AG10803 (cell line): ENCODE data around the gene CCDC12.

Experiments
- DNase-seq: peaks from one replicate; pipeline ENCODE4 v3.0.0; 2010; ENCODE audit warnings: low read depth
- H3K4me3 ChIP-seq: 2 replicates; pipeline ENCODE4 v1.5.1; 2011; ENCODE audit warnings: mild to moderate bottlenecking, low read length, control low read depth
- TF ChIP-seq, protein P1 (sequence below): conservative IDR thresholded peaks from 2 replicates; pipeline ENCODE4 v1.5.1; 2011; ENCODE audit warnings: mild to moderate bottlenecking, low read length, control low read depth, inconsistent platforms

The CCDC12 gene

DNA sequence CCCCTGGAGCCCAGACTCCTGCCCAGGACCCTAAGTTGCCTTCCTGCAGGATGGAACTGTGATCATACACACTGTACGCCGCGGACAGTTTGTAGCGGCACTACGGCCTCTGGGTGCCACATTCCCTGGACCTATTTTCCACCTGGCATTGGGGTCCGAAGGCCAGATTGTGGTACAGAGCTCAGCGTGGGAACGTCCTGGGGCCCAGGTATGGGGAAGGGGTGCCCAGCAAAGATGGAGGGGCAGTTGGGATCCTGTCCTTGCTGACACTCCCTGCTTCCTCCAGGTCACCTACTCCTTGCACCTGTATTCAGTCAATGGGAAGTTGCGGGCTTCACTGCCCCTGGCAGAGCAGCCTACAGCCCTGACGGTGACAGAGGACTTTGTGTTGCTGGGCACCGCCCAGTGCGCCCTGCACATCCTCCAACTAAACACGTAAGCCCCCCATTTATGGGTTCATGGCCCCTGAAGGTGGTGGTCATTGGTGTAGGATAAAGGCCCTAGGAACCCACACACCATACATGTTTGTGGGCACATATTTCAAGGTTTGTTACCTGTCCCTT is 31.8 kb upstream of the CCDC12 start:
- no peak overlapping the region for H3K4me3 ChIP-seq
- TF ChIP-seq, protein P1, sequence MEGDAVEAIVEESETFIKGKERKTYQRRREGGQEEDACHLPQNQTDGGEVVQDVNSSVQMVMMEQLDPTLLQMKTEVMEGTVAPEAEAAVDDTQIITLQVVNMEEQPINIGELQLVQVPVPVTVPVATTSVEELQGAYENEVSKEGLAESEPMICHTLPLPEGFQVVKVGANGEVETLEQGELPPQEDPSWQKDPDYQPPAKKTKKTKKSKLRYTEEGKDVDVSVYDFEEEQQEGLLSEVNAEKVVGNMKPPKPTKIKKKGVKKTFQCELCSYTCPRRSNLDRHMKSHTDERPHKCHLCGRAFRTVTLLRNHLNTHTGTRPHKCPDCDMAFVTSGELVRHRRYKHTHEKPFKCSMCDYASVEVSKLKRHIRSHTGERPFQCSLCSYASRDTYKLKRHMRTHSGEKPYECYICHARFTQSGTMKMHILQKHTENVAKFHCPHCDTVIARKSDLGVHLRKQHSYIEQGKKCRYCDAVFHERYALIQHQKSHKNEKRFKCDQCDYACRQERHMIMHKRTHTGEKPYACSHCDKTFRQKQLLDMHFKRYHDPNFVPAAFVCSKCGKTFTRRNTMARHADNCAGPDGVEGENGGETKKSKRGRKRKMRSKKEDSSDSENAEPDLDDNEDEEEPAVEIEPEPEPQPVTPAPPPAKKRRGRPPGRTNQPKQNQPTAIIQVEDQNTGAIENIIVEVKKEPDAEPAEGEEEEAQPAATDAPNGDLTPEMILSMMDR, result no peak
- DNase-seq, result no peak

DNA sequence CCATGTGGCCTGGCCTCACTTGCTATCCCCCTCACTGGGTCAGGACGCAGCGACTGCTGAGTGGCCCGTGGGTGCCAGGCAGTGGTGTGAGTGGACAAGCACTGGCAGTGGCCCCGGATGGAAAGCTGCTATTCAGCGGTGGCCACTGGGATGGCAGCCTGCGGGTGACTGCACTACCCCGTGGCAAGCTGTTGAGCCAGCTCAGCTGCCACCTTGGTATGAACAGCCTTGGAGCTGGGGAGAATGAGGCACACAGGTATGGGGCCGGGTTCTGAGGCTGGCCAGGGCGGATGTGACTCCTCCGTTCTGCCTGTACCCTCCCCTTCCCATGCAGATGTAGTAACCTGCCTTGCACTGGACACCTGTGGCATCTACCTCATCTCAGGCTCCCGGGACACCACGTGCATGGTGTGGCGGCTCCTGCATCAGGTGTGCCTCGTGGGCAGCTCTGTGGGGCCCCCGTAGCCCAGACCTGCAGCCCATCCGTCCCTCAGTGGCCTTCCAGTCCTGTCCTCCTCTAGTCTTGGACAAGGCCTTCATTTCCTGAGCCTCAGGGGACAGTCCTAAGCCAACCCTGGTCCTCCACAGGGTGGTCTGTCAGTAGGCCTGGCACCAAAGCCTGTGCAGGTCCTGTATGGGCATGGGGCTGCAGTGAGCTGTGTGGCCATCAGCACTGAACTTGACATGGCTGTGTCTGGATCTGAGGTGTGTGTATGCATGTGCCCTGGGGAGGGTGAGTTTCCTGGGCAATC is 31.1 kb upstream of the CCDC12 start:
- H3K4me3 ChIP-seq, result no peak overlapping the region
- DNase-seq, result no peak
- TF ChIP-seq, protein P1, result no peak

DNA sequence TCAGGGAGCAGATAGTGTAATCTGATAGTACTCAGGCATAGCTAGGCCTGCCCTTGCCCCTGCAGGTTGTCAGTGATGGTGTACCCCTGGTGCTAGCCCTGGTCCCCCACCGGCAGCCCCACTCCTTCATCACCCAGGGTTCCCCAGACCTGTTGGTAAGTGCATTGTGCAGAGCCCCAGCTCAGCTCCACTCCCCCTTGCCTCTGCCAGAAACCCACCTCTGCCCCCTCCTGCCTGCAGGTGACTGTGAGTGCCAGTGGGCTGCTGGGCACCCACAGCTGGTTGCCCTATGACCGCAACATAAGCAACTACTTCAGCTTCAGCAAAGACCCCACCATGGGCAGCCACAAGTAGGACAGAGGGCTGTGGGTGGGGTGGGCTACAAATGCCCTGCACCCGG is 30.5 kb upstream of the CCDC12 start:
- TF ChIP-seq, protein P1, result no peak
- DNase-seq, result no peak
- H3K4me3 ChIP-seq, result no peak overlapping the region

DNA sequence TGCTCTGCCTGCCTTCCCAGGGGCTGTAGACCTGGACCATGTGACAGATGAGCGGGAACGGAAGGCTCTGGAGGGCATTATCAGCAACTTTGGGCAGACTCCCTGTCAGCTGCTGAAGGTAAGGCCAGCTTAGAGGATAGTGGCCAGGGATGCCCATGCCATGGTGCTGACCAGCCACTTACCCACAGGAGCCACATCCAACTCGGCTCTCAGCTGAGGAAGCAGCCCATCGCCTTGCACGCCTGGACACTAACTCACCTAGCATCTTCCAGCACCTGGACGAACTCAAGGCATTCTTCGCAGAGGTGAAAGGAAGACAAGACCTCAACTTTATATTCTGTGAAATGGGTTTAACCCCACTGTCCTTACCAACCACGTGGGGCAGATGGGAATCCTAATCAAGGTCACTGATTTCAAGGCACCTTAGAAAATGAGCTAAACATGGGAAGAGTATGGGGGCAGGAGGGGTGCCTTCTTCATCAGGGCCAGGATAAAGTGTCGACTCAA is 29.7 kb upstream of the CCDC12 start:
- no peak for DNase-seq
- H3K4me3 ChIP-seq, result no peak overlapping the region
- TF ChIP-seq, protein P1, result no peak

DNA sequence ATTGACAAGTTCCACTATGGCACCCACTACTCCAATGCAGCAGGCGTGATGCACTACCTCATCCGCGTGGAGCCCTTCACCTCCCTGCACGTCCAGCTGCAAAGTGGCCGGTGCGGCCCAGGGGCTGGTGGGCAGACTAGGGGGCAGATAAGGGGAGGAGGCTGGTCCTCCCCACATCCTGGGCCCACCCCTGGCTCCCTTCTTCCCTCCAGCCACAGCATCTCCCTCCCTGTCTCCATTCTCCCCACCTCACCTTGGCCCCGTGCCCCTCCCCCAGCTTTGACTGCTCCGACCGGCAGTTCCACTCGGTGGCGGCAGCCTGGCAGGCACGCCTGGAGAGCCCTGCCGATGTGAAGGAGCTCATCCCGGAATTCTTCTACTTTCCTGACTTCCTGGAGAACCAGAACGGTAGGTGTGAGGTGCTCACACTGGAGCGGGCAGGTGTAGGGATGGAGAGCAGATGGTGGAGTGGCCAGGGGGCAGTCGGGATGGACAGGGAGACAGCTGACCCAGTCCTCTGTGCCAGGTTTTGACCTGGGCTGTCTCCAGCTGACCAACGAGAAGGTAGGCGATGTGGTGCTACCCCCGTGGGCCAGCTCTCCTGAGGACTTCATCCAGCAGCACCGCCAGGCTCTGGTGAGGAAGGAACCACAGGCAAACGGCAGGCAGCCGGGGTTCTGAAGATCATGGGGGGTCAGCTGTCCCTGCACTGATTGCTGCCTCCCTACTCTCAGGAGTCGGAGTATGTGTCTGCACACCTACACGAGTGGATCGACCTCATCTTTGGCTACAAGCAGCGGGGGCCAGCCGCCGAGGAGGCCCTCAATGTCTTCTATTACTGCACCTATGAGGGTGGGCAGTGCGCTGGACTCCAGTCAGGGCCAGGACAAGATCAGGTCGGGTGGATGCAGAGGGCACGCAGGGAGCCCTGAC is 28.9 kb upstream of the CCDC12 start:
- DNase-seq, result no peak
- TF ChIP-seq, protein P1, result no peak

DNA sequence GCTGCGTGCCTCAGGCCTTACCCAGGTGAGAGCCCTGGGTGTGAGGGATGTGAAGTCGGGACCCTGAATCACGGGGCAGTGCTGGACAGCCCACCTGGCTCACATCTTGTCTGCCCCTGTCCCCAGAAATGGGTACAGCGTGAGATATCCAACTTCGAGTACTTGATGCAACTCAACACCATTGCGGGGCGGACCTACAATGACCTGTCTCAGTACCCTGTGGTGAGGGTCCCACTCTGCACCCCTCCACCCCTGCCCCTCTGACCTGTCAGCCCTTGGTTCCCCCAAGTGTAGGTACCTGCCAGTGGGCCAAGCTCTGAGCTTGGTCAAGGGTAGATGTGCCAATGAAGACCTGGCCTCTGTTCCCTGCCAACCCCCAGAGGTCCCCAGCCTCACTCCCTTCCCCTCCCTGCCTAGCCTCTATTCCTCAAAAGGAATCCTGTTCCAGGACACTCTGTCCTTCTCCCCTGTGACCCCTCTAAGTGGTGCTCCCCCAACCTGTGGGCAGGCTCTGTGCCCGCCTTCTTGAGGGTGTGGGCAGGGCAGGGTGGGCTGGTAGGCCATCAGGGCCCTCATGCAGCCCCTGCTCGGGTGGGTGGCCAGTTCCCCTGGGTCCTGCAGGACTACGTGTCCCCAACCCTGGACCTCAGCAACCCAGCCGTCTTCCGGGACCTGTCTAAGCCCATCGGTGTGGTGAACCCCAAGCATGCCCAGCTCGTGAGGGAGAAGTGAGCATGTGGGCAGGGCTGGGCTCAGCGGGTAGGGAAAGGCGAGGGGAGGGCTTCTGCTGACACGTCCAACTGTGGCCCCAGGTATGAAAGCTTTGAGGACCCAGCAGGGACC is 28.0 kb upstream of the CCDC12 start:
- TF ChIP-seq, protein P1, result no peak
- DNase-seq, result no peak
- H3K4me3 ChIP-seq, result no peak overlapping the region

More for the DNA sequence above, 28.9 kb upstream of the CCDC12 start:
- no peak overlapping the region for H3K4me3 ChIP-seq
